NCI-H2227 (cell line): ENCODE results near the gene NIFK.
"Not testable (repeated sequence)": the region's sequence is repeated elsewhere in the genome, so short reads cannot be mapped to it uniquely, and the experiment has no call there.

Source experiments
- DNase-seq: peaks from one replicate; lab custom pipeline; 2025; ENCODE audit not compliant: unreplicated experiment; lab: John Stamatoyannopoulos, UW

The NIFK gene

GRCh38 chr2:121695171-121695451 lies 41.6 kb downstream of the NIFK start:
- DNase-seq = no peak

DNA sequence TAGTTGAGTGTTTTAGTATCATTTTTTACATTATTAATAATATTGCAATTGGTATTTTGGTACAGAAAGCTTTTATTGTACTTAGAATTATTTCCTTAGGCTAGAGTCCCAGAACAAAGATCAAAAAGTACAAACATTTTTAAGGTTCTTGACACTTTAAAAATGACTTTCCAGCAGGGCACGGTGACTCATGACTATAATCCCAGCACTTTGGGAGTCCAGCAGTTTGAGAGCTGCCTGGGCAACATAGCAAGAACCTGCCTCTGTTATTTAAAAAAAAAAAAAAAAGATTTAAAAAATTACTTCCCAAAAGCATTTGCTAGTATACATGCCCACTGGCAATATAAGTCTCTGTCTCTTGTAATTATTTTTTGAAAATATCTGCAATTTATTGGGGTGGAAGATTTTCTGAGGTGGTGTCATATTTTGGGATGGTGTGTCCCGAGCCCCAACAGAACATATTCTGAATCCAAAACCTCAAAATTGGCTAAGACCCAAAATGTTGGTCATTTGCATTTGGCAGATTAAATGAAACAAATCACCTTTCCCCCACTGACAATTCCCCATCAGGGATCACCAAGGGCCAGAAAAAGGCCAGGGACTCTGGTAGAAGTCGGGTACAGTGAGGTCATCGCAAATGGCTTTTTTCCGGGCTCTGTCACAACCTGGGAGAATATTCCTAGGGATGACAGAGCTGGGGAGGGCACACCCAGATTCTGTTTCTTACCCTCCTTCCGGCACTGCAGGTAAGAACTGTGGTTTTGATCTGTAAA lies 42.1 kb downstream of the NIFK start:
- no peak for DNase-seq

DNA sequence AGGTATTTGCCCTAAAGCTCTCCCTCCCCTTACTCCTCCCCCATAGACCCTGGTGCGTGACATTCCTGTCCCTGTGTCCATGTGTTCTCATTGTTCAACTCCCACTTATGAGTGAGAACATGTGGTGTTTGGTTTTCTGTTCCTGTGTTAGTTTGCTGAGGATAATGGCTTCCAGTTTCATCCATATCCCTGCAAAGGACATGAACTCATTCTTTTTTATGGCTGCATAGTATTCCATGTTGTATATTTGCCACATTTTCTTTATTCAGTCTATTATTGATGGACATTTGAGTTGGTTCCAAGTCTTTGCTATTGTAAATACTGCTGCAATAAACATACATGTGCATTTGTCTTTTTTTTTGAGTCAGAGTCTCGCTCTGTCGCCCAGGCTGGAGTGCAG lies 46.1 kb downstream of the NIFK start:
- not testable (repeated sequence) for DNase-seq

DNA sequence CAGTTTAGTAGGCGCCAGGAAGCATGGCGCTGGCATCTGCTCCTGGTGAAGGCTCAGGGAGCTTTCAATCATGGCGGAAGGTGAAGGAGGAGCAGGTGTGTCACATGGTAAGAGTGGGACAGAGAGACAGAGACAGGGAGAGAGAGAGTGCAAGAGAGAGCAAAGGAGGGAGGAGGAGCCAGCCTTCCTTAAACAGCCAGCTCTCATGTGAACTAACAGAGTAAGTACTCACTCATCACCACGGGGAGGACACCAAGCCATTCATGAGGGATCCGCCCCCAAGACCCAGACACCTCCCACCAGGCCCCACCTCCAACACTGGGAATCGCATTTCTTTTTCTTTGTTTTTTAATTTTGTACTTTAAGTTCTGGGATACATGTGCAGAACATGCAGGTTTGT lies 46.6 kb downstream of the NIFK start:
- DNase-seq = no peak

GRCh38 chr2:121689356-121689755 lies 47.3 kb downstream of the NIFK start:
- DNase-seq = peak; percentile 85

GRCh38 chr2:121688820-121689219 lies 47.9 kb downstream of the NIFK start:
- DNase-seq = no peak

DNA sequence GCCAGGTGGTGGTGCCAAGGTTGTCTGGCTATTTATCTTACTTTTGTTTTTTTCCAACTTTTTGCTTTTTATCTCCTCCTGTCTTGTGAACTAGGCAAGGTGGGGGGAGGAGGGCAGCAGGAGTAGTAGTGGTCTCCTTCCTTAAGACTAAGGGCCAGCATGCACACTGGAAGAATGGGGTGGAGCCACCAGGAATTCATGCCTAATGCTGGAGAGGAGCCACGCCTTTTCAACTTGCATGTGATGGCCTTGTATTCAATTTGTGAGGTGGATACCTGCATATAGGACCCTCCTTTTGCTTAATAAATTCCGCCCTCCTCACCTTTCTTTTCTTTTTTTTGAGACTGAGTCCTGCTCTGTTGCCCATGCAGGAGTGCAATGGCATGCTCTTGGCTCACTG lies 49.8 kb downstream of the NIFK start:
- DNase-seq = no peak

GRCh38 chr2:121686218-121686617 lies 50.5 kb downstream of the NIFK start:
- no peak for DNase-seq

- DNase-seq = no peak
Observed at GRCh38 chr2:121682396-121683298, 54.0 kb downstream of the NIFK start.

- no peak for DNase-seq
Observed at GRCh38 chr2:121677855-121678254, 58.8 kb downstream of the NIFK start.
